NCI-H446 treated with DMSO at 0.1 percent for 48 hours (cell line): ENCODE results near the gene RNU2-63P.
"Not testable (repeated sequence)": the region's sequence is repeated elsewhere in the genome, so short reads cannot be mapped to it uniquely, and the experiment has no call there.

Experiments used
- DNase-seq: peaks from one replicate; lab custom pipeline; 2025; lab: John Stamatoyannopoulos, UW

Gene RNU2-63P

DNA sequence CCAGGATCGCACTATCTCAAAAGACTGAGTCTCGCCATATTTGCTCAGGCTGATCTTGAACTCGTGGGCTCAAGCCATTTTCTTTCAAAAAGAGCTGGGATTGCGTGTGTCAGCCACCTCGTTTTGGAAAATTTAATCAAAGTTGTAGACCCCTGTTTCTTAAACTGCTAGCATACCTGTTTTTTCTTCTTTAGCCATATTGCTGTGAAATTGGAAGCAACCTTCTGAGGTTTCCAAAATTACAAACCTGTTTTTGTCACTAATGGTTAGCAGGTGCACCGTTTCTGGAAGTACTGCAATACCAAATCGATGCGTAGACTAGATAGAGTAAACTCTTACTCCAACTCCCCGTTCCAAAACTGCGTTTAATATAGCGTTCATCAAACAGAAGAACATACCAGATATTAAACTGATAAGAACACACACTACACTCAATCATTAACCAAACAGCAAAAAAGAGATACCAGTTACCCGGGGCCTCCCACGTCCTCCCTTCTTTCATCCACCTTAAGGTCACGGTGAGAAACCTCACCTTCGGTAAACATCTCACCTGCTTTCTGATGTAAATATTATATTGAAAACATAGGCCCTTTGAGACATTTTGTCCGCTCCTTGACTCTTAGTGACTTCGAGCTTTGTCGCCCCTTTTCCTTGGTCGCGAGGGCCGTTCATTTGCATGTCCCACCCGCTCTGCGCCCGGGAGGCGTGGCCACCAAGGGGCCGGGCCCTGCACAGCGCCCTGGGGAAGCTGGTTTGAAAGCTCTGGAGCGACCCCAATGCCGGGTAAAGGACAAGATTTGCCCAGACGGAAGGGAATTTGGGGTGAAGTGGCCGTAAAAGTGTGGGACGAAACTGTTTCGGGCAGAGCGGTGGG, at the start of gene RNU2-63P:
Gene RNU2-63P (minus strand): TSS at position 462 of the 874 bp plus-strand sequence.
- peak; percentile 87 for DNase-seq

DNA sequence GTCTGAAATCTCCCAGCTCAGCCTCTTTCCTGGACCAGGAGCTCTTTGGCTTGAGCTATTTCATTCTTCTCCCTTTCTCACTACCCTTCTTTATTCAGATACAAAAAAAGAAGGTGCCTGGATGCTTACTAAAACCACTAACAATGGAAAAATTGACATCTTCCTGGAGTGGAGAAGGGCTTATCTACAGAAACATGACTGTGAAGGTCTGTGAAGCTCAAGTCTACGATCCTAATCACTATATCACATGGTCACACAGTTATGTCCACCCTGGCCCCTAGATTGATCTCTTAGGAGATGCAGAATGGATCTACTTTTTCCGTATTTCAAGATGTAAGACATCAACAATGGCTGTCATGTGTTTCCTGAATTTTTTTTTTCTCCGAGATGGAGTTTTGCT, 44.9 kb upstream of the RNU2-63P start:
- no peak for DNase-seq

DNA sequence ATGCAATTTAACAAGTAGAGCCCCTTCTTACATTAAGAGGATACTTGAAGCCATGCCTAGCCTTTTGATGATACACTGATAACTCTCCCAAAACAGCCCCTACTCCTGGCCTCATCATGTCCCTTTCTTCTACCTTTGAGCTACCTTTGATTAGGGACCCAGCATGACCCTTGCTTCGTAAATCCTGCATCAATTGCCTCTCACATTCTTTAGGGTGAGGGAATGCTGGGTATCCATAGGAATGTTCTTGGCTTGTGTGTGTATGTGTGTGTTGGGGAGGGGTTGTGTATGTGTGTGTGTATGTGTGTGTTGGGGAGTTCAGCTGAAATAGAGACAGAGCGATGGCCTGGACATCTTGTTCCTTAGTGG, 44.5 kb upstream of the RNU2-63P start:
- DNase-seq: no peak

DNA sequence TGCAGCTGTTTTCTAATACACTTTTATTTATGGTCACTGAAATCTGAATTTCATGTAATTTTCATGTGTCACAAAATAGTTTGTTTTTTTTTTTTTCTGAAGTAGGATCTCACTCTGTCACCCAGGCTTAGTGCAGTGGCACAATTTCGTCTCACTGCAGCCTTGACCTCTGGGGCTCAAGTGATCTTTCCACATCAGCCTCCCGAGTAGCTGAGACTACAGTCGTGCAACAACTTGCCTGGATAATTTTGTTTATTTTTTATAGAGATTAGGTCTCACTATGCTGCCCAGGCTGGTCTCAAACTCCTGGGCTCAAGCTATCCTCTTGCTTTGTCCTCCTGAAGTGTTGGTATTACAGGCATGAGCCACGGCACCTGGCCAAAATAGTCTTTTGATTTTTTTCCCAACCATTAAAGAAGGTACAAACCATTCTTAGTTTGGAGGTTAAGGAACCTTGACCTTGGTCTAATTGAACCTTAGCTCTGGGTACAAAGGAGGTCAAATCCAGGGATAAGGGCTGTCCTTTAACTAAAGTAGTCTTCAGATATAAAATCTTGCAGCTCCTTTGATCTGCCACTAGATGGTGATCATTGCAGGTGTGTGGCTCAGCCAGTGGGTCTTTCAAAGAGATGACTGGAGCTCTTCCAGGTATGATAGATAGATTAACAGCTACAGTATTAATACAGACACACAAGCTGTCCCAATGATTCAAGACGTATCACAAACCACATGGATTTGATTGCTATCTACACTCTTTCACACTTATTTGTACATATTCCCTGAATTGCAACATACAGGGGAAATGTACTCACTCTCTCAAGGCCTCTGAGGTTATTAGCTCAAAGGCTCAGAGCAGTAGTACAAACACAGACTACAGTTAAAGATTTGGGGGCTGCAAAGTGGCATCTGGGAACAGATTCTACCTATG, 43.9 kb upstream of the RNU2-63P start:
- peak; percentile 8 for DNase-seq

DNA sequence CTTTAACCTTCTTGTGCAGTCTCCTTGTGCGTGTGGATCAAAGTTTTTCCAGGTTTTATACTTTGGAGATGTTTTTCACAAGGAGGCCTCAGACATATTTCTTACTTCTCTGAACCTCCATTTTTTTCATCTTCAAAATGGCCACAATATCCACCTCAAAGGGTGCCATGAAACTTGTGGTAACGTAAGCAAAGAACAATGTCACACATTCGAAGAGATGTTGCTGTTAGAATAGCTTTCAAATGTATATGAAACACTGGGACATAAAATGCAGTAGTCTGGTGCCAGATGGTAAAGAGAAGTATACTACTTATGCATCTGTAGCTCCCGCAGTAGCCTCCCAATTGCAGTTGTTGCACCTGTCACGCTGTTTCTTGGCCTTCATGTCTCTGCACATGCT, 41.8 kb upstream of the RNU2-63P start:
- no peak for DNase-seq

DNA sequence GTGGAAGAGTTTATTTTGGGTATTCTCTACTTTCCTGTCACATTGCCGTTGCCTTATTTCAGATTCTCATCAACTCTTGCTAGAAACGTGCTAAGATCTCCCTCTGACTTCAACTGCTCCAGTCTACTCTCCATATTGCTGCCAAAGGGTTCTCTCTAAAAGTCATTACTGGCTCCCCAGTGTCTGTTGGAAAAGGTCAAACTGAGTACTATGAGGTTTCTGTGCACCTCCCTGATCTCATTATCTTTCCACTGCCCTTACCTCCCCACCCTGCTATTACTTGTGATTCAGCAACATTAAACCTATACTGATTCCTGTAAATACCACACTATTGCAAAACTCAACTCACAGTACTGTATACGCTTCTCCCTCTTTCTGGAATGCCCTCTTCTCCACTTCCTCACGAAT, 41.1 kb upstream of the RNU2-63P start:
- no peak for DNase-seq

DNA sequence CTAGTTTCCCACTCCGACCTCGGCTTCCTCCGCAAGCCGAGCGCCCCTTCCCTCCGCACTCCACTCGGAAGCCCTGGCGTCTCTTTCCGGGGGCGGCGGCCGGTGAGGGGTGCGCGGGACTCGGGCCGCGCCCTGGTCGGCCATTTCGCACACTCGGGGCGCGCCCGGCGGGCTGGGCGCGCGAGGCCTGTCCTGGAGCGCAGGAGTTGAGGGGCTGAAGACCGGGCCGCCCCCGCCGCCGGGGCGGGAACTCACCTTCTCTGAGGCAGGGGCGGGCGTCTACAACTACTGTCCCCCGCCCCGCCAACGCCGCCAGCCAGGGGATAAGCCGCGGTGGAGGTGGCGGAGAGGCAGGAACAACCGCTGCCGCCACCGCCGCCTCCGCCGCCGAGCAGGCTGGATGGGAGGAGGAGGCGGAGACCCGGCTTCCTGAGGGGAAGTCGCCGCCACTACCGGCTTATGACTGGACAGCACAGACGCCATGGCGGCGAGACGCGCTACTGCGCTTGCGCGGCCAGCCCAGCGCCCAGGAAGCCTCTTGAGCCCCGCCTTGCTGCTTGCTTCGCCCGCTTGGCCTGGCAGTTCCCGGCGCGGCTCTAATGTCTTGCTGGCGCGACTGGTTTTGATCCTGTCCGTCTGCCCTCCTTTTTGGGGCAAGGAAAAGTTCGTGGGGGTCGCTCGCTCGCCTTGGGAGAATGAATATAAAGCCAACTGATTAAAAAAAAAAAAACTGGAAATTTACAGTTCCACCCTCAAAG, 39.2 kb upstream of the RNU2-63P start, which contains the start of gene KRCC1:
Gene KRCC1 (minus strand): TSS at position 413 of the 758 bp plus-strand sequence. CDS start 27,220 bp downstream, outside the sequence.
- DNase-seq: peak; percentile 80

DNA sequence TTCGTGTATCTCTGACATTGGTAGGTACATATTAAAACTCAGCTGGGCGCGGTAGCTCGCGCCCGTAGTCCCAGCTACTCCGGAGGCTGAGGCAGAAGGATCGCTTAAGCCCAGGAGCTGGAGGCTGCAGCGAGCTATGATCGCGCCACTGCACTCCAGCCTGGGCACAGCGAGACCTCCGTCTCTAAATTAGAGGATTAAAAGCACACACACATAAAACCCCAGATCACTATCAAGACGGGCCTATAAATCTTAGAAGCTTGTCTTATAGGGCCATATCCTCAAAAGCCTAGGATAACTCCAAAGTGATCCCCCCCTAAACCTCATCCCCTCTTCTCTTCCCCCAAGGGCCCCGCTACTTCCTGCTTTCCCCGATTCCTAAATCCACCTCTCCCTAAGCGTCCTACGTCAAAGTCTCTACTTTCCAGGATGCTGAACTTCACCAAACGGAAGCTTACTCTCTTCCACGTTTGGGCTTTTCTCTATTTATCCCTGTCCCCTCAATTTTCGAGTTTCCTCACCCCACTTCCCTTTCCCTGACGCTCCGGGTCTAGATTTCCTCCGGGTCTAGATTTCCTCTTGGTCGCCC, 38.5 kb upstream of the RNU2-63P start:
- DNase-seq: no peak

DNA sequence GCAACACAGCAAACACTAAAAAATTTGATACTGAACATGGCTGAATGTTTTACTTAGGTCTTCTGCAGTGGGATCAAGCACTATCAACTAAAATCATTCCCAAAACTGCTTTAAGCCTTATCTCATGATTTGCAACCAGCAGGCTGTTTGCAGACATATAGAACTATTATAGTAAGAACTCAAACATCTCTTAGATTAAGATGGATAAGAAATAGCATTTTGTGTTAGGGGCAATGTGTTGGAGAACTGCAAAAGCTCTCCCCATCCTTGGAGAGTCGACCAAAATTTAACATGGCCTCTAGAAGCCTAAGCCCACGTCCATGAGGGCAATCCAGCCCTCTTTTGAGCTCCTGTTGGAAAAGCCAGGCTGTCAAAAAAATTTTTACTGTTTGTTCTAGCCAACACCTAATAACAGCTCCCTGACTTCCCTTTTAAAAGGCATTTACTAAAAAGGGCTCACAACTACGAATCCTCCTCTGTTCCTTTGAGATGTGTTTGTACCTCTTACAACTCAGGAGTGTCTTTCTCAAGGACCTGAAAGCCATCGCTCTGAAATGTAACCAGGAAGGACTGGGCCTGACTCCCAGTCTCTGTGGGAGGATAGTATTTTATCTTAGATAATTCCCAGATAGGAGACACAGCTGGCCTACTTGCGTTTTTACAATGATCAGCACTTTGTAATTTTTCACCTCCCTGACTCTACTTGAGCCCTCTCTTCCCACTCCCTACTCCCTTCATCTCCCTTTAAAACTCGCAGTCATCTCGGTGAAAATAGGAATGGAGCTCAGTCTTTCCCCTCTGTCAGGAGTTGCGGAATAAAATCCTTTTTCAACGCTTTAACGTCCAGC, 37.8 kb upstream of the RNU2-63P start:
- no peak for DNase-seq

DNA sequence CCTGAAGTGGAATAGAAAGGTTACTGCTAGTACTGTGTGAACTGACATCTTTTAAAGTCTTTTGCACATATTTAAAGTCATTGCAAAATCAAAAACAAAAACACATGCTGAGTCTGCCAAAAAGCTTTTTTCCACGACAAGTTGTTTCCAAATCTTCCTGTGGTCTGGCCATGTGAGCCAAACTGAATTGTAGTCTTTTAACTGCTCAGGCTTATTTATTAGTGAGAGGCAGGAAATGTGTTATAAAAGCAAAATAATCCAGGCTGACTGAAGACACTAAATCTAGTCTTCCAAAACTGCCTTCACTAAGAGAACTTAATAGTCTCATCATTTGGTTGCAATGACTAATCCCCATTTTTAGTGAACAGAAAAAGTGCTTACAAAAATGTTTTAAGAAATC, 36.9 kb upstream of the RNU2-63P start:
- no peak for DNase-seq

DNA sequence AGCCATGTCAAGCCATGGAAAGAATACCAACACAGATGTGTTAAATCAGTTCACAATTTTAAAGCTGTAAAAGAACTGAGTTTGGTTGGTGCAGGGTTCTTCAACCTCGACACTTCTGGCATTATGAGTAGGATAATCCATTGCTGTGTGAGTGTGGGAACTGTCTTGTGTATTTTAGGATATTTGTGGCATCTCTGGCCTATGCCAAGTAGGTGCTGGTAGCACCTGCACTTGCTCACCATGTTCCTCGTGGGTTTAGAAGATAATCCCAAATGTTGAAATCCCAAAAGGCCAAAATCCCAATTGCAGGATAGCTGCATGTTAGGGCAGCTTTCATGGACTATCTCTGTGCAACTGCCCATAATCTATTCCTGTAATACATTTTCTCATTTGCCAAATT, 35.4 kb upstream of the RNU2-63P start:
- no peak for DNase-seq

DNA sequence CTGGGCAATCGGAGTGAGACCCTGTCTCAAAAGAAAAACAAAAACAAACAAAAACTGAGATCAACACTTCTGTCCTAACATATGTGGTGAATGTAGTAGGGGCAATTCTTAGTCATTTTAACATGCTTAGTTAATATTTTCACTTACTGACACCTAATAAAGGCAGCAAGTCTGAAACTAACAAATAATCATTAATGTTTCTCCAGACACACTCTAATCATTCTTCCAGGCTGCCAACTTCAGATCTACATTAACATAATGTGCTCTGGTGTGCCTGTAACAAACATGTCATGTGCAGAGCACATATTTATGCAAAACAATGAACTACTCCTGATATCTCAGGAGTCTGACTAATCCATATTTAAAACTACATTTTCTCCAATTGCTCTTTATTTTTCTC, 33.3 kb upstream of the RNU2-63P start:
- DNase-seq: no peak

DNA sequence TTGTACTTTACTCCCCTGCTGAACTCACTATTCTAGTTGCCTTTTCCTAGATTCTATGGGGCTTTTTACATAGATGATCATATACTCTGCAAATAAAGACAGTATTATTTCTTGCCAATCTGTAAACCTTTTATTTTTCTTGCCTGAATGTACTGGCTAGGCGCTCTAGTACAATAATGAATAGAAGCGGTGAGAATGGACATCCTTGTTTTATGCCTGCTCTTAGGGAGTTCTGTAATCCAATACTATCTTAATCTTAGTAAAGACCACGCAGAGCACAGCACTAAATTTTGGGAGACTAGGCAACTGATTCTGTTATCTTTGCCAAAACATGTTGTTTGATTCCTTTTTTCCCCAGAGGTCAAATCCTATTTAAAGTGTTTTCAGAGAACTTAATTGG, 32.2 kb upstream of the RNU2-63P start:
- no peak for DNase-seq

DNA sequence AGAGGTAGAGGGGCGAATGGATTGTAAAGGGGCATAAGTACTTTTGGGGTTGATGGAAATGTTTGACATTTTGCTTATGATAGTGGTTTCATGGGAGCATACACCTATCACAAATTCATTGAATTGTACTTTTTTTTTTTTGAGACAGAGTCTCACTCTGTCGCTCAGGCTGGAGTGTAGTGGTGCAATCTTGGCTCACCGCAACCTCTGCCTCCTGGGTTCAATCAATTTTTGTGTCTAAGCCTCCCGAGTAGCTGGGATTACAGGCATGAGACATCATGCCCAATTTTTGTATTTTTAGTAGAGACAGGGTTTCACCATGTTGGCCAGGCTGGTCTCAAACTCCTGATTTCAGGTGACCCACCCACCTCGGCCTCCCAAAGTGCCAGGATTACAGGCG, 29.2 kb upstream of the RNU2-63P start:
- DNase-seq: not testable (repeated sequence)

DNA sequence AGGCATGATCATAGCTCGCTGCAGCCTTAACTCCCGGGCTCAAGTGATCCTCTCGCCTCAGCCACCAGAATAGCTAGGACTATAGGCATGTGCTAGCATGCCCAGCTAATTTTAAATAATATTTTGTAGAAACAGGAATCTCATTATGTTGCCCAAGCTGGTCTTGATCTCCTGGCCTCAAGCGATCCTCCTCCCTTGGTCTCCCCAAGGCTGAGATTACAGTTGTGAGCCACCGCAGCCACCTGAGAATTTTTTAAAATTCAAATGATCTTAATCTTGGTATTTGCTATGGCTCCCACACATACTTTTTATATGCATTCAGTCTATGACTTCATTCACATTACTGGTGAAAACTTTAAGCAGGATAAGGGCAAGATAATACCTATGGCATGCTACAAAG, 26.1 kb upstream of the RNU2-63P start:
- DNase-seq: no peak

DNA sequence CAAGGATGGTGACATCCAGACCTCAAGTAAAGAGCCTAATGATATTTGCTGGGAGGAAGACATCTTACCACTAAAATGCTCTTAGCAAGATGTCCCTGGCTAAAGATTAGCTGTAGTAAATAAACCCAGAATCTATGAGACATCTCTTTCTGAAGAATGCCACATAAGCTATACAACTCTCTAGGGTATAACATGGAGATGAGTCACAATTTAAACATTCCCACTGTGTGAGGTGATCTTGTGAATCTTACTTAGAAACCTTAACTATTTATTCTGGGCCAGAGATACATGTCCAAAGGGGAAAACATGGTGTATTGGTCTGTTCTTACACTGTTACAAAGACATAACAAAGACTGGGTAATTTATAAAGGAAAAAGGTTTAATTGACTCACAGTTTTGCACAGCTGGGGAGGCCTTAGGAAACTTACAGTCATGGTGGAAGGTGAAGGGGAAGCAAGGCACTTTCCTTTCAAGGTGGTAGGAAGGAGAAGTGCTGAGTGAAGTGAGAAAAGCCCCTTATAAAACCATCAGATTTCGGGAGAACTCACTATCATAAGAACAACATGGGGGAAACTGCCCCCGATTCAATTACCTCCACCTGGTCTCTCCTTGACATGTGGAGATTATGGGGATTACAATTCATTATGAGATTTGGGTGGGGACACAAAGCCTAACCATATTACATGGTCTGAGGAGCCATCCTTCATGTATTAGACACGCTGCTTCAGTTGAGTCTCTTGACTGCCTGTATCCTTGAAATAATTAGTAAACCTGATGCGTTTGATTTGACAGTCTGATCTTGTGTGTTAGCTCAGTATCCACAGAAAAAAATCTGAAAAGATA, 22.1 kb upstream of the RNU2-63P start:
- no peak for DNase-seq

DNA sequence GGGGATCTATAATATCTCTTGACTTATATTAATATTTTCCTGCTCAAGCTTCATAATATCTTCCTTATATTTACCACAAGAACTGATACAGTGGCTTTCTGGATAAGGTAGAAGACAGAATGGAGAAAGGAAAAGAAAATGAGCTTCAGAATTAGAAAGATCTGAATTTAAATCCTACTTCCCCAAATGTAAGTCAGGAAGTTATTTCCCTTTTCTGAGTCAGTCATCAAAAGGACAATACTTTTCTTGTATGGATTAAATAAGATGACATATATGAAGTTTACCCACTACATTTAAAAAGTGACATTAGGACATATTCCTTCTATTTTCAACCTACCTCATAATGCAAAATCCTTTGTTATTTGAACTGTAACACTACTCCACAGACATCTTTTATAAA, 20.3 kb upstream of the RNU2-63P start:
- DNase-seq: no peak

DNA sequence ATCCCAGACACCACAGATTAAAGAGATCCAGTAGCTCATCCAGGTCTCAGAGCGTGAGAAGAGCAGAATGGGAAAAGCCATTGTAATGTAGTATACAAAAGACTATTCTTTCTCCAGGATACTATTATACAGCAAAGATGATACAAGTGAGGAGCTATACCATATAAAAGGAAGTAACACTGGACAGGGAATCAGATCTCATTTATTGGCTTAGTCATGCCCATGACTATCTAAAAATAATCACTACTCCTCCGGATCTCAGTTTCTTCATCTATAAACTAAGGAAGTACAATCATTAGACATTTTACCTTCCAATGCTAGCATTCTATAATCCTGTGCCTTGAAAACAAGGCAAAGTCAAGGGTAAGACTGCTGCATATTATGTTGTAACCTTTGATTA, 19.8 kb upstream of the RNU2-63P start:
- DNase-seq: no peak

DNA sequence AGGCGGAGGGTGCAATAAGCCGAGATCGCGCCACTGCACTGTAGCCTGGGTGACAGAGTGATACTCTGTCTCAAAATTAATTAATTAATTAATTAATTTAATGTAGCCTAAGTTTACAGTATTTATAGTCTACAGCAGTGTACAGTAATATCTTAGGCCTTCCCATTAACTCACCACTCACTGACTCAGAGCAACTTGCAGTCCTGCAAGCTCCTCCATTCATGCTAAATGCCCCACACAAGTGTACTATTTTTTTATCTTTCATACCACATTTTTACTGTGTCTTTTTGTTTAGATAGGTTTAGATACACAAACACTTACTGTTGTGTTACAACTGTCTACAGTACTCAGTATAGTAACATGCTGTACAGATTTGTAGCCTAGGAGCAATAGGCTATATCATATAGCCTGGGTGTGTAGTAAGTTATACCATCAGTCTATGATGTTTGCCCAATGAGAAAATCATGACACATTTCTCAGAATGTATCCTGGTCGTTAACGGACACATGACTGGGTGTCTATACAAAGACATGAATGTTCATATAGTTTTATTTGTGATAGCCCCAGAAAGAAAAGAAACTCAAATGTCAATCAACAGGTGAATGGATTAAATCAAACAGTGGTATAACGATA, 15.8 kb upstream of the RNU2-63P start:
- DNase-seq: no peak
